RWPE2 (cell line): ENCODE data around the gene SP6.
A peak's percentile ranks its signal among the peaks of the same experiment; 100 is the strongest.

Source experiments
- ATAC-seq: fragments of 200-7000 bp; cut with Tn5 transposase; 3 replicates; pipeline ENCODE4 v1.9.1; 2021; ENCODE audit warnings: low read depth
- DNase-seq: peaks from one replicate; pipeline ENCODE4 v3.0.0-alpha.2; 2020; ENCODE audit warnings: low spot score
- H3K27ac ChIP-seq: fragments of 450-650 bp; 2 replicates; pipeline ENCODE4 v1.5.1; 2017; ENCODE audit warnings: mild to moderate bottlenecking; ENCODE audit not compliant: poor library complexity, severe bottlenecking
- H3K27me3 ChIP-seq: fragments of 250-450 bp; sonication (Bioruptor Pico); 2 replicates; pipeline ENCODE4 v1.5.1; 2021; ENCODE audit warnings: mild to moderate bottlenecking, moderate library complexity; ENCODE audit not compliant: insufficient read depth, poor library complexity, severe bottlenecking
- H3K36me3 ChIP-seq: fragments of 250-450 bp; sonication (Bioruptor Pico); 2 replicates; pipeline ENCODE4 v1.5.1; 2020; ENCODE audit warnings: low read depth, mild to moderate bottlenecking, moderate library complexity
- H3K4me1 ChIP-seq: fragments of 250-450 bp; sonication (Bioruptor Pico); 2 replicates; pipeline ENCODE4 v1.5.1; 2021; ENCODE audit warnings: mild to moderate bottlenecking, moderate library complexity; ENCODE audit not compliant: insufficient read depth, poor library complexity, severe bottlenecking
- H3K4me3 ChIP-seq: fragments of 250-450 bp; sonication (Bioruptor Pico); 2 replicates; pipeline ENCODE4 v1.5.1; 2021; ENCODE audit warnings: mild to moderate bottlenecking, moderate library complexity; ENCODE audit not compliant: severe bottlenecking
- H3K9me3 ChIP-seq: fragments of 250-450 bp; sonication (Bioruptor Pico); 2 replicates; pipeline ENCODE4 v1.5.1; 2021; ENCODE audit warnings: mild to moderate bottlenecking, moderate library complexity; ENCODE audit not compliant: severe bottlenecking
- TF ChIP-seq, protein P1 (sequence below): fragments of 450-650 bp; IDR thresholded peaks from one replicate; pipeline ENCODE4 v1.5.1; 2017; ENCODE audit warnings: mild to moderate bottlenecking, moderate library complexity; ENCODE audit not compliant: poor library complexity, severe bottlenecking

Gene SP6

DNA sequence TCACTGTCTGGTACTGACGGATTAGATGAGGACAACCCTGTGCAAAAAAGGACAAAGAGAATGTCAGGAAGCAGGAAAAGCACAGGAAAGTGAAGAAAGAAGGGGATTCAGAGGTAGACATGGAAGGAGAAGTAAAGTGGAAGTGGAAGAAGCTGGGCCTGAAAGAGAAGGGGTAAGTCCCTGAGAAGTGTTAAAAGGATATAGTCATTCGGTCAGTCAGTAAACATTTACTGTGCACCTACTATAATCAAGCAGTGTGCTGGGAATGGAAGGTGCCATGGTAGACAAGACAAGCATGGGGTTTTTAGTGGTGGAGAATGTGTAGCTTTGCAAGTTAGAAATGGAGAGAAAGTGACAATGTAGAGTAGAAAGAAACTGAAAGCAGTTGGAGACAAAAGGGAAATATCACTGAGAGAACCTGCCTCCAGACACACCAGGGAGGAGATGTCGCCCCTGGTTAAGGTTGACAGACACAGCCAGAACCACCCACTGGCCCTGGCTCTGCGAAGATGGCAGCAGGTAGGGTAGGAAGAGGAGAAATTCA lies 40.7 kb upstream of the SP6 start:
- DNase-seq, result no peak
- H3K36me3 ChIP-seq, result no peaks in the 10 kb centered on the region
- no peak overlapping the region for H3K27ac ChIP-seq
- no peak for ATAC-seq
- no peaks in the 10 kb centered on the region for H3K27me3 ChIP-seq
- no peaks in the 10 kb centered on the region for H3K9me3 ChIP-seq
- TF ChIP-seq, protein P1, sequence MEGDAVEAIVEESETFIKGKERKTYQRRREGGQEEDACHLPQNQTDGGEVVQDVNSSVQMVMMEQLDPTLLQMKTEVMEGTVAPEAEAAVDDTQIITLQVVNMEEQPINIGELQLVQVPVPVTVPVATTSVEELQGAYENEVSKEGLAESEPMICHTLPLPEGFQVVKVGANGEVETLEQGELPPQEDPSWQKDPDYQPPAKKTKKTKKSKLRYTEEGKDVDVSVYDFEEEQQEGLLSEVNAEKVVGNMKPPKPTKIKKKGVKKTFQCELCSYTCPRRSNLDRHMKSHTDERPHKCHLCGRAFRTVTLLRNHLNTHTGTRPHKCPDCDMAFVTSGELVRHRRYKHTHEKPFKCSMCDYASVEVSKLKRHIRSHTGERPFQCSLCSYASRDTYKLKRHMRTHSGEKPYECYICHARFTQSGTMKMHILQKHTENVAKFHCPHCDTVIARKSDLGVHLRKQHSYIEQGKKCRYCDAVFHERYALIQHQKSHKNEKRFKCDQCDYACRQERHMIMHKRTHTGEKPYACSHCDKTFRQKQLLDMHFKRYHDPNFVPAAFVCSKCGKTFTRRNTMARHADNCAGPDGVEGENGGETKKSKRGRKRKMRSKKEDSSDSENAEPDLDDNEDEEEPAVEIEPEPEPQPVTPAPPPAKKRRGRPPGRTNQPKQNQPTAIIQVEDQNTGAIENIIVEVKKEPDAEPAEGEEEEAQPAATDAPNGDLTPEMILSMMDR, result no peak
- no peak overlapping the region for H3K4me3 ChIP-seq
- H3K4me1 ChIP-seq, result peaks cover 6% of the 10 kb centered on the region

- ATAC-seq (peak; percentile 97), DNase-seq (peak; percentile 86)
- Histone ChIP-seq H3K4me1 (peaks cover 13% of the 10 kb centered on the region), H3K27me3 (no peaks in the 10 kb centered on the region), H3K9me3 (no peaks in the 10 kb centered on the region), H3K4me3 (no peak overlapping the region), H3K27ac (no peak overlapping the region), H3K36me3 (no peaks in the 10 kb centered on the region)
- TF ChIP-seq, protein P1, result peak; percentile 95
These were observed 39.0 kb upstream of the SP6 start for GRCh38 chr17:47889734-47890529.

- peaks cover 8% of the 10 kb centered on the region for H3K4me1 ChIP-seq
- no peak for DNase-seq
- no peak for ATAC-seq
These were observed 37.3 kb upstream of the SP6 start for GRCh38 chr17:47888293-47888692.

GRCh38 chr17:47884905-47885730 lies 34.2 kb upstream of the SP6 start:
- Histone ChIP-seq H3K36me3 (no peaks in the 10 kb centered on the region), H3K4me3 (no peak overlapping the region), H3K27me3 (no peaks in the 10 kb centered on the region), H3K4me1 (peaks cover 8% of the 10 kb centered on the region), H3K27ac (no peak overlapping the region), H3K9me3 (no peaks in the 10 kb centered on the region)
- DNase-seq (no peak), ATAC-seq (peak; percentile 8; the same call in 2 of the 3 replicates)
- TF ChIP-seq, protein P1, result no peak

More at GRCh38 chr17:47888293-47888692, 37.3 kb upstream of the SP6 start:
- TF ChIP-seq, protein P1, result no peak
- H3K36me3 ChIP-seq, result no peaks in the 10 kb centered on the region
- no peak overlapping the region for H3K4me3 ChIP-seq
- H3K27me3 ChIP-seq, result no peaks in the 10 kb centered on the region
- H3K9me3 ChIP-seq, result no peaks in the 10 kb centered on the region
- no peak overlapping the region for H3K27ac ChIP-seq
